VCaP (cell line): ENCODE data around the gene SLC4A9.
A peak's percentile ranks its signal among the peaks of the same experiment; 100 is the strongest.

Experiments used
- H3K27ac ChIP-seq: fragments of 450-650 bp; 2 replicates; pipeline ENCODE4 v1.5.1; 2017
- TF ChIP-seq, protein P1 (sequence below): fragments of 450-650 bp; conservative IDR thresholded peaks from 2 replicates; pipeline ENCODE4 v1.5.1; 2017; ENCODE audit warnings: mild to moderate bottlenecking, moderate library complexity

SLC4A9 gene

DNA sequence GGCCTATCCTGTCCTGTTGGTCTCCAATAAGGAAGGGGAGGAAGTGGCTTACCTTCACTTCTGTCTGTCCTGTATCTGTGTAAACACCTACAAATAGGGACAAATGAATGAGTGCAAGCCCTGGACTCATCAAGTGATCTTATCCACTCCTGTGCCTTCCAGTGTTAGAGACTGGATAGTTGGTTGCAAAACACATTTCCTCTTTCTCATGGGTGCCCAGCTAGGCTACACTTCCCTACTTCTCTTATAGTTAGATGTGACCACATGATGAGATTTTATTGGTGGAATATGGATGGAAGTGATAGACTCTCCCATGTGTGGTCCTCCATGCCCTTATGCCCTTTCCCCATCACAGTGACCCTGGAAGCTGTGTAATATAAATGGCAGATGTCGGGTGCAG, 40.2 kb upstream of the SLC4A9 start:
- TF ChIP-seq, protein P1, sequence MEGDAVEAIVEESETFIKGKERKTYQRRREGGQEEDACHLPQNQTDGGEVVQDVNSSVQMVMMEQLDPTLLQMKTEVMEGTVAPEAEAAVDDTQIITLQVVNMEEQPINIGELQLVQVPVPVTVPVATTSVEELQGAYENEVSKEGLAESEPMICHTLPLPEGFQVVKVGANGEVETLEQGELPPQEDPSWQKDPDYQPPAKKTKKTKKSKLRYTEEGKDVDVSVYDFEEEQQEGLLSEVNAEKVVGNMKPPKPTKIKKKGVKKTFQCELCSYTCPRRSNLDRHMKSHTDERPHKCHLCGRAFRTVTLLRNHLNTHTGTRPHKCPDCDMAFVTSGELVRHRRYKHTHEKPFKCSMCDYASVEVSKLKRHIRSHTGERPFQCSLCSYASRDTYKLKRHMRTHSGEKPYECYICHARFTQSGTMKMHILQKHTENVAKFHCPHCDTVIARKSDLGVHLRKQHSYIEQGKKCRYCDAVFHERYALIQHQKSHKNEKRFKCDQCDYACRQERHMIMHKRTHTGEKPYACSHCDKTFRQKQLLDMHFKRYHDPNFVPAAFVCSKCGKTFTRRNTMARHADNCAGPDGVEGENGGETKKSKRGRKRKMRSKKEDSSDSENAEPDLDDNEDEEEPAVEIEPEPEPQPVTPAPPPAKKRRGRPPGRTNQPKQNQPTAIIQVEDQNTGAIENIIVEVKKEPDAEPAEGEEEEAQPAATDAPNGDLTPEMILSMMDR, result no peak
- H3K27ac ChIP-seq, result no peak overlapping the region

DNA sequence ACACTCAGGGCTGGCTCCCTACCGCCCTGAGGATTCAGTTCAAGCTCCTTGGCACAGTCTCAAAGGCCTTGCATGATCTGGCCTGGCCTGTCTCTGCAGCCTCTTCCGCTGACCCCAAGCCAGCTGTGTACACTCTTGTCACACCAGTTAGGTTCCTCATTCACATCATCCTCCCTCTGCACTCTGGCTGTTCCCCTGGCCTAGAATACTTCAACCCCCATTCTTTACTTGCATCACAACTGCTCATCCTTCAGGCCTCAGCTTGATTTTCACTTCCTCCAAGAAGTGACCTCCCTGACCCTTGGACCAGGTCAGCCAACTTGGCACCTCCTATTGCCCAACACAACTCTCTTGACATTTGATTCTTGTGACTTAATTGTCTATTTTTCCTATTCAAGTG, 38.2 kb upstream of the SLC4A9 start:
- TF ChIP-seq, protein P1, result no peak
- peak overlapping the region; percentile 100 for H3K27ac ChIP-seq

DNA sequence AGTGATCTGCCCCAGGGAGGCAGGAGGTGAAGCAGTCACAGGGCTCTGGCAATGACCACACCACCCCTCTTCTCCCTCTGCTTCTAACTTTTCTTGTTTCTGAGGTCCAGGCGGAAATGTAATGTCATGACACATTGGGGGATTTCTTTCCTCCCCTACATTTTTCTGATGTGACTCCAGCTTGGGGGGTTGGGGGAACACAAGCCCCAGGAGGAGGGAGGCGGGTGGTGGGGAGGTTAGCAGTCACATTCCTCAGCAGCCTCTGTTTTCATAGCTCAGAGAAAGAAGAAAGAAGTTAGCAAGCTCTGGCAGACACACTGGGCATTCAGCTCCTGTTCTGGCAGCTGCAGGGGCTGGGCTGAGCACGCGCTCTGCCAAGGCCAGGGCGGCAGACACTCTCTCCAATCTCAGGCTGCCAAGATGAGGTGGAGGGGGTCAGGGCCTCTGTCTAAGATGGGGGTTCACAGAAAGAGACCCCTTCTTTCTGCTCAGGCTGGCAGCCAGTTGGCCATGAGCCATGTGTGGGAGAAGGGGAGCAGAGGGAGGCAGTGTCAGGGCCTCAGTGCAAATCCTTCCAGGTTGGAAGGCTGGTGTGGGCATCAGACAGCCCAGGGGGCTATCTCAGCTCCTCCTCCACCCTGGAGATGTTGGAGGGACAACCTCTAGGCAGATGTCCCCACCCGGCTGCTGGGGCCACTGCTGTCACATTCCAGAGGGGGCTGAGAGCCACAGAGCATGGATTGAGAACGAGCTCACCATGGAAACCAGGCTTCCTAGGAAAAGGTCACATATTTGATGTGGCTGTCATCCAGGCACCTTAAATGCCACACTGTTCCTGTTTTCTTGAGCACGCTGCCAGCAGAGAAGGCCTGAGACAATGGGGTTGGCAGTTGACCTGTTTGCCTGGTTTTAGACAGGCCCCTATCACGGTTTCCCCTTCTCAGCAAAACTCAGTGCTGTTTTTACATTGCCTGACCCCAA, 37.0 kb upstream of the SLC4A9 start:
- H3K27ac ChIP-seq, result peak overlapping the region; percentile 100
- TF ChIP-seq, protein P1, result no peak

DNA sequence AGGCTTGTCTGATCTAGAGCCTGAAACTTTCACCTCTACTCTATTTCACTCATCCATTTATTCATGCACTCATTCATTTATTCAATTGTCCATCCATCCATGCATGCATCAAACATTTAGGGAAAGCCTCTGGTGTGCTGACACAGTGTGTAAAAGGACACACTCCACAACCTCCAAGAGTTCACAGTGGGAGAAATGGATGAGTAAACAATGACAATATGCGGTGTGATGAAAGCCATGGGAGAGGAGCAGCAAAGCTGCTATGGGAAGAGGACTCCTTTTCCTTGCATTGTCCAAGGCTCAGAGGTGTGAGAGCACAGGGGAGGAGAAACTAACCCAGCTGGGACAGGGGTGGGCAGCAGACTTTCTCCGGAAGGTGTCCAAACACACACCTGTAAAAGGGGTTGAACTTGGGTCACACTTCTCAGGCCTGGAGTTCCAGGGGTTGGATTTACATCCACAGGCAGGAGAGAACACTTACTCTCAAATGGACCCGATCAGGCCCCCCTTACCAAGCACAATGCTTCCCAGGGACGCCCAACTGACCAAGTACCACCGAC, 35.9 kb upstream of the SLC4A9 start:
- H3K27ac ChIP-seq, result peak overlapping the region; percentile 100
- TF ChIP-seq, protein P1, result no peak

DNA sequence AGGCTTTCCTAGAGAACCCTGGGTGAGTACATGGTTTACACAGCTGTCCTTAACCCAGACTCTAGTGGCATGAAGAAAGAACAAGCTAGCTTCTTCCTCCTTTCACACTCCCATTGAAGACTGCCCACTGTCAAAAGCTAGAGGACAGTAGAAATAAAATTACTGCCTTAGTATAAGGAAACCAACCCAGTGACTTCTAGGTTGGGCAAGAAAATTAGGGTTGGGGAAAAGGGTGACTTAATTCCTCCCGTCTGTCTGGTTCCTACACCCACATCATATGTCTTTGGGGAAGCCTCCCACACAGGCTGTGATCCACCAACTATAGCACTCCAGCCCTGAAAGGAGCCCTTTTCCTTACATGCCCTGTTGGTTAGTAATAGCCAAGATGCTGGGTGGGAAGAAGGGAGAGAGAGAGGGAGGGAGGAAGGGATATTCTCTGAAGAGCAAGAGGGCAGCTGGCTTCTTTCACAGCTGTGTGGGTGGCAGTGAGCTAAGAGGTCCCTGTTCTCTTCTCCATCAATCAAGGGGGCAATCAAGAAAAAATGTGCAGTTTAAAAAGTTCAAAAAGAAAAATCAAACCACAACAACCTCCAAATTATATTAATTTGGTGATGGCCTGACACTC, 35.3 kb upstream of the SLC4A9 start:
- TF ChIP-seq, protein P1, result no peak
- peak overlapping the region; percentile 100 for H3K27ac ChIP-seq

DNA sequence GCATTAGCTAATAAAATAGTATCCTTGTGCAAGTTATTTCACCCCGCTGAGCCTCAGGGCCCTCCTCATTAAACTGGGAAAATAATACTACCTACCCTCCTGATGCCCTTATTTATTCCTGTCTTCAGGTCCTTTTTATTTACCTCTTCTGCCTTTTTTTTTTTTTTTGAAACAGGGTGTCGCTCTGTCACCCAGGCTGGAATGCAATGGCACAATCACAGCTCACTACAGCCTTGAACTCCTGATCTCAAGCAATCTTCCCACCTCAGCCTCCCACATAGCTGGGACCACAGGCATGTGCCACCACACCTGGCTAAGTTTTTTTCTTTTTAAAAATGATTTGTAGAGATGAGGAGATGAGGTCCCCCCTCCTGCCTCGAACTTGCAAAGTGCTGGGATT, 34.5 kb upstream of the SLC4A9 start:
- TF ChIP-seq, protein P1, result no peak
- peak overlapping the region; percentile 100 for H3K27ac ChIP-seq

DNA sequence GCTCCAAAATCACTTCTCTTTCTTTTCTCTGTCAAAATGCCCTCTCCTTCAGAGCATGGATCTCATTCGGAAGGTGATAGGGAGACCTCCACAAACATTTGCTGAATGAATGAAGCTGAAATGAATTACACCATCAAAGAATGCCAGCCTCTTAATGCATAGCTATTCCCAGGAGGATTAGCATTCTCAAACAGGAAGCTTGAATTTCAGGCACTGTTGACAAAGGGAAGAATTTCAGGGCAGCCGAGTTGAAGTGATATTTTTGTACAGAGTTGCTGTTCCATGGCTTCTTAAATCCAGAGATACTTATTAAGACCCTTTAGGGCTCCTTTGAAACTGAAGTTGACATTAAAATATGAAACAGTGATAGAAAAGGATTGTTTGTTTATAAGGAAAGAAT, 32.4 kb upstream of the SLC4A9 start:
- H3K27ac ChIP-seq, result peak overlapping the region; percentile 100
- TF ChIP-seq, protein P1, result no peak
